IPS-18a (cell line): ENCODE results near the gene LILRA6.
"Not testable (repeated sequence)": the region's sequence is repeated elsewhere in the genome, so short reads cannot be mapped to it uniquely, and the experiment has no call there.

Source experiments
- H3K27ac ChIP-seq: one replicate; pipeline ENCODE4 v1.5.1; 2013; ENCODE audit warnings: low read length
- H3K27me3 ChIP-seq: one replicate; pipeline ENCODE4 v1.6.1; 2013; ENCODE audit warnings: mild to moderate bottlenecking, low read length; ENCODE audit not compliant: control insufficient read depth, insufficient read depth
- H3K36me3 ChIP-seq: one replicate; pipeline ENCODE4 v1.6.1; 2013; ENCODE audit warnings: low read depth, low read length; ENCODE audit not compliant: control insufficient read depth
- H3K4me1 ChIP-seq: one replicate; pipeline ENCODE4 v1.6.1; 2013; ENCODE audit warnings: low read depth, low read length; ENCODE audit not compliant: control insufficient read depth
- H3K4me3 ChIP-seq: one replicate; pipeline ENCODE4 v1.5.1; 2013; ENCODE audit warnings: low read length
- H3K9ac ChIP-seq: one replicate; pipeline ENCODE4 v1.6.1; 2013; ENCODE audit warnings: mild to moderate bottlenecking, low read length, moderate library complexity
- H3K9me3 ChIP-seq: one replicate; pipeline ENCODE4 v1.6.1; 2013; ENCODE audit warnings: low read depth, low read length; ENCODE audit not compliant: control insufficient read depth

Gene LILRA6

DNA sequence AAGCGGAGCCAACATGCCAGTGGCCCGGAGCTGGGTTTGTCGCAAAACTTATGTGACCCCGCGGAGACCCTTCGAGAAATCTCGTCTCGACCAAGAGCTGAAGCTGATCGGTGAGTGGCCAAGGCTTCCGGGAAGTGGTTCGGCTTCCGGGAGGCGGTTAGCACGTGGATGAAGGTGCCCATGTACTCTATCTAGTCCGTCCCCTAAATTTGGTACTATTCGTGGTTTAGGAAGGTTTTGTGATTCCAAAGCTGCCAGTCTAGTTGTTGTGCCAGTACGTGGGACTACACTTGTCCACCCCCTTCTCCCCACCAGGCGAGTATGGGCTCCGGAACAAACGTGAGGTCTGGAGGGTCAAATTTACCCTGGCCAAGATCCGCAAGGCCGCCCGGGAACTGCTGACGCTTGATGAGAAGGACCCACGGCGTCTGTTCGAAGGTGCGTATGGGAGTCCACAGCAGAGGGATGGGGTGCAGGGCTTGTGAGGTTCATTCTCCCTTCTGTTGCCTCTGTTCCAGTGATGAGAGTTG lies 41.4 kb downstream of the LILRA6 start:
- peak overlapping the region; percentile 96 for H3K9ac ChIP-seq
- peak overlapping the region; percentile 77 for H3K4me3 ChIP-seq
- H3K36me3 ChIP-seq: peaks cover 50% of the 10 kb centered on the region
- no peaks in the 10 kb centered on the region for H3K9me3 ChIP-seq
- H3K27ac ChIP-seq: peak overlapping the region; percentile 93
- H3K27me3 ChIP-seq: no peaks in the 10 kb centered on the region
- peaks cover 19% of the 10 kb centered on the region for H3K4me1 ChIP-seq

DNA sequence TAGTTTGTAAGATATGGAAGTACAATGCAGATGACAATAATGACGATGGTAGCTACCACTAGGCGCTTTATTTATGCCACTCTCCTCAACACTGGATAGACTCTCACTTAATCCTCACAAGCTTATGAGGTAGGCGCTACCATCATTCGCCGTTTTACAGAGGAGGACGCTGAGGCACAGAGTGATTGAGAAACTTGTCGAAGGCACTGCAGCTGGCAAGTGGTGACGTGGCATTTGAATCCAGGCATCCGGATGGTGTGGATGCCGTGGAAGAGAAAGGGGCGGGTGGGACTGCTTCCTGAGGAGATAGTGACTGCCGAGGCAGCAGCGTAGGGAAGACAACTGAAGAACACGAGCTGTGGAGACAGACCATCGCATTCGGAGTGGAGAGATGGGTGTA lies 43.2 kb downstream of the LILRA6 start:
- Histone ChIP-seq H3K9ac (no peak overlapping the region), H3K36me3 (peaks cover 33% of the 10 kb centered on the region), H3K9me3 (no peaks in the 10 kb centered on the region), H3K27ac (no peak overlapping the region), H3K4me3 (no peak overlapping the region), H3K4me1 (peaks cover 17% of the 10 kb centered on the region), H3K27me3 (no peaks in the 10 kb centered on the region)

GRCh38 chr19:54197121-54197520 lies 45.5 kb downstream of the LILRA6 start:
- Histone ChIP-seq H3K4me1 (peaks cover 8% of the 10 kb centered on the region), H3K27ac (no peak overlapping the region), H3K27me3 (no peaks in the 10 kb centered on the region), H3K36me3 (peaks cover 22% of the 10 kb centered on the region), H3K9me3 (no peaks in the 10 kb centered on the region), H3K9ac (no peak overlapping the region), H3K4me3 (no peak overlapping the region)

- Histone ChIP-seq H3K36me3 (peaks cover 16% of the 10 kb centered on the region), H3K4me3 (no peak overlapping the region), H3K27ac (no peak overlapping the region), H3K4me1 (peaks cover 5% of the 10 kb centered on the region), H3K9ac (no peak overlapping the region), H3K9me3 (no peaks in the 10 kb centered on the region), H3K27me3 (no peaks in the 10 kb centered on the region)
These were observed 46.1 kb downstream of the LILRA6 start for GRCh38 chr19:54196536-54196935.

- H3K4me1 ChIP-seq, H3K9ac ChIP-seq, H3K27me3 ChIP-seq, H3K9me3 ChIP-seq, H3K4me3 ChIP-seq, H3K27ac ChIP-seq: not testable (repeated sequence)
- peaks cover 13% of the 10 kb centered on the region for H3K36me3 ChIP-seq
These were observed 48.1 kb downstream of the LILRA6 start for GRCh38 chr19:54194463-54194862.

DNA sequence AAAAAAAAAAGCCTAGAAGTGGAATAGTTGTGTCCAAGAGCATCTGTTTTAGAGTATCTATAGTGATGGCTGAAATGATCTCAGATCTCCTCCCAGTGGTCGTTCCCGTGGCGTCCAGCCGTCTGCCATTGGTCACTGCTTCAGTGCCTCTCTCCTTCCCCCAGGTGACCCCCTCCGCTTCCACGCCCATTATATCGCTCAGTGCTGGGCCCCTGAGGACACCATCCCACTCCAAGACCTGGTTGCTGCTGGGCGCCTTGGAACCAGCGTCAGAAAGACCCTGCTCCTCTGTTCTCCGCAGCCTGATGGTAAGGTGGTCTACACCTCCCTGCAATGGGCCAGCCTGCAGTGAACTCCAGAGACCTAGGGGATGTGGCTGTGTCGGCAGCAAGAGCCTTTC lies 49.6 kb downstream of the LILRA6 start:
- Histone ChIP-seq H3K27me3 (no peaks in the 10 kb centered on the region), H3K4me1 (peaks cover 9% of the 10 kb centered on the region), H3K4me3 (no peak overlapping the region), H3K9ac (no peak overlapping the region), H3K27ac (no peak overlapping the region), H3K9me3 (no peaks in the 10 kb centered on the region), H3K36me3 (peaks cover 13% of the 10 kb centered on the region)

- H3K4me1 ChIP-seq: peaks cover 10% of the 10 kb centered on the region
- no peaks in the 10 kb centered on the region for H3K9me3 ChIP-seq
- peaks cover 13% of the 10 kb centered on the region for H3K36me3 ChIP-seq
- peak overlapping the region; percentile 90 for H3K4me3 ChIP-seq
- peak overlapping the region; percentile 94 for H3K9ac ChIP-seq
- no peaks in the 10 kb centered on the region for H3K27me3 ChIP-seq
- H3K27ac ChIP-seq: no peak overlapping the region
These were observed 50.7 kb downstream of the LILRA6 start for GRCh38 chr19:54191811-54192453.

GRCh38 chr19:54191011-54191810 lies 51.4 kb downstream of the LILRA6 start, which contains the start of gene TSEN34:
Gene TSEN34, plus strand, starts transcription at chr19:54191308. Its CDS starts 57 bp downstream, at chr19:54191365.
- Histone ChIP-seq H3K4me1 (peaks cover 10% of the 10 kb centered on the region), H3K9me3 (no peaks in the 10 kb centered on the region), H3K4me3 (peak within 1 kb of the TSS; percentile 90), H3K27ac (peak within 1 kb of the TSS; percentile 98), H3K9ac (peak within 1 kb of the TSS; percentile 94), H3K36me3 (peaks cover 13% of the 10 kb centered on the region), H3K27me3 (no peaks in the 10 kb centered on the region)

DNA sequence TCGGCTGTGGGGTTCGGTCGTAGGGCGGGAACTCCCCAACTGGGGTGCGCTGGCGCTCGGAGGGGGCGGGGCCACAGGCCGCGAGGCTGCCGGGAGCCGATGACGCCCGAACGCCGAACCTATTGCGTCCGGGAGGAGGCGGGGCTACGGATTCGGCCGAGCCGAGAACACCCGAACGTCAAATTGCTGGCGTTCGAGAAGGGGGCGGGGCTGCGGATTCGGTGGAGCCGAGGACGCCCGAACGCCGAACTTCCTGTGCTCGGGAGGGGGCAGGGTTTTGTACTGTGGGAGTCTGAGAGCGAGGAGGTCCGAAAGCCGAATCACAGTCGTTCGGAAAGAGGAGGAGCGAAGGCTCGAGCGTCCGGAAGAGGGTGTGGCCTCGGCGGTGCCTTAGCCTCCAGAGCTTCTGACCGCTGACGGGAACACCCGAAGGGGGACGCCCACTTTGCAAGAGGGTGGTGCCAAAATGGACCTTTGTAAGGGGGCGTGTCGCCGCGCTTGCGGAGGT lies 52.0 kb downstream of the LILRA6 start:
- no peaks in the 10 kb centered on the region for H3K9me3 ChIP-seq
- no peaks in the 10 kb centered on the region for H3K27me3 ChIP-seq
- peak overlapping the region; percentile 98 for H3K27ac ChIP-seq
- peak overlapping the region; percentile 94 for H3K9ac ChIP-seq
- H3K4me1 ChIP-seq: peaks cover 10% of the 10 kb centered on the region
- H3K36me3 ChIP-seq: peaks cover 13% of the 10 kb centered on the region
- peak overlapping the region; percentile 90 for H3K4me3 ChIP-seq

DNA sequence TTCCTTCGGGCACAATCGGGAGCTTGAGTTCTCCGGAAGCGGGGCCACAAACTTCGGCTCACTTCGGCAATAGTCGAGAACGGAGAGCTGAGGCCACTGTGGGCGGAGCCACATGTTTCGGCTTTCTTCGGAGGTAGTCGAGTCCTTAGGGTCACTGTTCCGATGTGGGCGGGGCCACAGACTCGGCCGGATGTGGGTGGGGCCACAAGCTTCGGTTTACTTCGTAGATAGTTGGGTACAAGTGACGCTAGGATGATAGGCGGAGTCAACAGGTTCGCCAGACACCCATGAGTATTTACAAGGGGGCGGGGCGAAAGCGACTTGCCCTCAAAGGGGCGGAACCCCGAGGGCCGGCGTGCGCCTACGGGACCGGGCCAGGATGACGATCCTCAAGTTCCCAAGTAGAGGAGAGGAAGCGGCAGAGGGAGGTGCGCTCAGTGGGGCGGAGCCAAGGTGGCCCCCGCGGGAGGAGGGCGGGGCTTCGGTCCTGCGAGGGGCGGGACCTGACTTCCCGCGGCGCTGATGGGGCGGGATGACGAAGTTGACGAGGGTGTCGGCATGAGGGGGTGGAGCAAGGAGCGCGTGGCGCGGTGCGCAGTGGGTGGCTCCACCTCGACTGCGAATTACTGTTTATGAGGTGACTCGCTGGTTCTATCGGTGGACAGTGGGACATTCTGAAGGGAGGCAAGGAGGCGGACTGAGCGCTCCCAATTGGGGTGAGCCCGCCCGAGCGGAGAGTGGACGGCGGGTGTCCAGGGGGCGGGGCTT lies 52.7 kb downstream of the LILRA6 start:
- peaks cover 17% of the 10 kb centered on the region for H3K36me3 ChIP-seq
- peak overlapping the region; percentile 94 for H3K9ac ChIP-seq
- peak overlapping the region; percentile 98 for H3K27ac ChIP-seq

GRCh38 chr19:54189145-54189734 lies 53.4 kb downstream of the LILRA6 start, which contains the start of gene MBOAT7:
Gene MBOAT7, minus strand, starts transcription at chr19:54189580. Its CDS starts 1,072 bp downstream, at chr19:54188508.
- H3K9ac ChIP-seq: peak within 1 kb of the TSS; percentile 94
- peak within 1 kb of the TSS; percentile 84 for H3K4me3 ChIP-seq
- H3K27me3 ChIP-seq: no peaks in the 10 kb centered on the region
- H3K4me1 ChIP-seq: peaks cover 10% of the 10 kb centered on the region
- peaks cover 14% of the 10 kb centered on the region for H3K36me3 ChIP-seq
- H3K27ac ChIP-seq: peak within 1 kb of the TSS; percentile 98
- no peaks in the 10 kb centered on the region for H3K9me3 ChIP-seq

More for the DNA sequence above, 52.7 kb downstream of the LILRA6 start:
- peaks cover 10% of the 10 kb centered on the region for H3K4me1 ChIP-seq
- H3K27me3 ChIP-seq: no peaks in the 10 kb centered on the region
- peak overlapping the region; percentile 84 for H3K4me3 ChIP-seq
- no peaks in the 10 kb centered on the region for H3K9me3 ChIP-seq
